HG03457 (cell line): ENCODE data around the gene UBE3A.
"Not testable (repeated sequence)": the region's sequence is repeated elsewhere in the genome, so short reads cannot be mapped to it uniquely, and the experiment has no call there.

Source experiments
- ATAC-seq: cut with Tn5 transposase; IDR thresholded peaks from one replicate; pipeline ENCODE4 v1.9.1; 2021; ENCODE audit warnings: moderate number of reproducible peaks; ENCODE audit not compliant: unreplicated experiment

The UBE3A gene

GRCh38 chr15:25438601-25439368, at the start of gene UBE3A:
TSS of gene UBE3A (minus strand) at chr15:25439024. CDS start at chr15:25409107, 29,917 bp downstream.
- peak; percentile 78 for ATAC-seq

DNA sequence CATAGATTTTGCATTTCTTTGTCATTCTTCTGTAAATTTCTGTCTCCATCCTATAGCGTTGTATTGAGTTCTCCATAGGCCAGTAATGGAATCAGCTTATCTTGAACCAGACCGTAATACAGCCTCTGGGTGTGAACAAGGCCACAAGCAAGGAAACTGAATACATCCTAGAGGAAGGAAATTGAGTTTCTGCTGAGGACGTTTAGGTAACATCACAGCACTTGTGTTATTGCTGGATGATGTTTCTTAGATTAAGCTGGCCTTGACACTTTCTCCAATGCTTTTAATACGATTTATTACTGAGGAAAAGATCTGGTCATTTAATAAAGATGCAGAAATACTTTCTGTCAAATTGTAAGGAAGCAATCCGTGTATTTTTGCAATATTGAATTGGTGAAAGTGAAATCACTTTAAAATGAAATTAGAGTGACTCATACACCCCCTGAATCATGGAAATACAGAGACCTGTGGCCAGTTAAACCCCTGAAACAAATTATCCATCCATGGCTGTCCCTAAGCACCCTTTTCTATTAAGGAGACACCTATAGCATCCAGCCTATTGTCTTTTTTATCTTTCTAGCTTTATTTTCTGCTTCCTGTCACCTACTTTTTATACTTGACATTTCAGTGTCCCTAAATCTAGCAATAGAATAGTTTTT, 48.5 kb upstream of the UBE3A start:
- no peak for ATAC-seq

- no peak for ATAC-seq
Measured at GRCh38 chr15:25486051-25486450, 47.2 kb upstream of the UBE3A start.

DNA sequence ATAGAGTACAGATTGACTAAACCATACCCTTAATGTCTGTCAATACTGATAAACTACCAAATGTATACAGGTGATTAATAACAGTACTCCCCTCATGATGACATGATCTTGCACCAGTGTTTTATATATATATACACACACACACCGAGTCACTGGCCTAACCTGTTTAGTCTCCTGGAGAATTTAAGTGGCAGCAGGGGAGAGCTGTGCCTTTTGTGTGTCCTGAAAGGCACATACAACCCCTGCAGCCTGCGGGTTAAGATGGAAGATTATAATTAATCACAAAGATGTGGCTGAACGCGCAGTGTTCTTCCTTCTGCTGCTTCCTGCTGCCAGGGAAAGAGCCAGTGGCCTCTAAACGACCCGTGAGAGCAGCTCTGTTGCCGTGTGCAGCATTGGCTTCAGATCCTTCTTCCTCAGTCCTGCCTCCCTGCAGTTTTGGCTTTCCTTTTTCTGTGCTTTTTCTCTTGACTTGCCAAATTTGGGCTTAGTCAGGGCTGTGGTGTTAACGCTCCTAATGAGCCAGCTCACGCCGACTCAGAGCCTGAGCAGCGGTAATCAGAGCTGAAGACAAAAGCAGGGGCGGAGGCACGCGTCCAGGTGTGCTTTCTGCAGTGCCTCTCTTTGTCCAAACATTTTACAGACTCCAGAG, 42.5 kb upstream of the UBE3A start:
- no peak for ATAC-seq

GRCh38 chr15:25478313-25478712, 39.5 kb upstream of the UBE3A start:
- ATAC-seq = no peak

DNA sequence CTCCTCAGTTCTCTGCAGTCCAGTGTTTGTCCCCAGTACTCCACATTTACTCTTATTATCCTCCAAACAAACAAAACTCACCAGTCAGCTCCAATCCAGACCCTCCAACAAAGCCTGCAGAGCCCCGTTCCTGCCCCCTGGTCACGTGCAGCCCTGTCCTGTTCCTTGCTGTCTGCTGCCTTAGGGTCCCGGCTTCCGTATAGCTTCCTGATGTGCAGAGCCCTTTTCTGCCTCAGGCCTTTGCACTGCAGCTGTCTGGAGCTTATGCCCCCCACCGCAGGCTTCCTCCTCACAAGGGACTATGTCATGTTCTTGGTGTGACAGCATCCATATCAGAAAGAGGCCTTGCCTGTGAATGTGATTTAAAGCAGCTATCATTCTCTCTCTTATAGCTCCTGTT, 39.0 kb upstream of the UBE3A start:
- no peak for ATAC-seq

- no peak for ATAC-seq
Measured at GRCh38 chr15:25474251-25474650, 35.4 kb upstream of the UBE3A start.

- no peak for ATAC-seq
Measured at GRCh38 chr15:25470230-25470629, 31.4 kb upstream of the UBE3A start.

- no peak for ATAC-seq
Measured at GRCh38 chr15:25469377-25469776, 30.6 kb upstream of the UBE3A start.

GRCh38 chr15:25468611-25469010, 29.8 kb upstream of the UBE3A start:
- ATAC-seq = no peak

DNA sequence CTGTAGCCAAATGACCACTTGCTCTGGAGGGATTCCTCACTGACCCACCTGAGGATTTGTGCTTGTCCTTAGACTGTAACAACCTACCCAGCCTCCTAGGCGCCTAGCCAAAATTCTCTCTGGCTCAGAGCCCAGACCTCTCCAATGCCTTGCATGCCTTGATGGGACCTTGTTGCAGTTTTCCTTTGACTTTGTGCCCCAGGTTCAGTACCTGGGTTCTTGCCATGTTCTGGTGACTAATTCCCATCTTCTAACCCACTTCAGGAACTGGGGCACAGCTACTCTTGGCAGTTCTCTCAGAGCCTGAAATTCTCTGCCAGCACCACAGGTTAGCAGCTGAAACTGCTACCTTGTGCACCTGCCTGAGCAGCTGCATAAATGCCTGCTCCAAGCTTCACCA, 27.0 kb upstream of the UBE3A start:
- no peak for ATAC-seq

DNA sequence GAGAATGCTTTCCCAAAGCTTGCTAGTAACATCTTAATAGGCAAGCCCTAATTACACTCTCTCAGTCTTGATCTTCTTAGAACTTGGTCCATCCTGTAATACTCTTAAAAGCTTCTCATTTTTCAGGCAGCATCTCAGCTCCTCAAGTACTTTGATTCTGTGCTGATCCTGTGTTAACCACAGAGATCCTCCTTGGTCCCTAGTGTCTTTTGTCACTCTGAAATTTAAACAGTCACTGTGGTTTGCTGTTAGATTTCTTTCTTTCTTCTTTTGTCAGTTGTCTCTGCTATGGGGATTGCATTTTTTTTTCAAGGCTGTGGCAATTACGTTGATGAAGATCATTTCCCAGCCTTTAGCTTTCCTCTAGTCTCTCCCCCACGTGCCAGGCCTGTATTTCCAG, 26.0 kb upstream of the UBE3A start:
- ATAC-seq = no peak

DNA sequence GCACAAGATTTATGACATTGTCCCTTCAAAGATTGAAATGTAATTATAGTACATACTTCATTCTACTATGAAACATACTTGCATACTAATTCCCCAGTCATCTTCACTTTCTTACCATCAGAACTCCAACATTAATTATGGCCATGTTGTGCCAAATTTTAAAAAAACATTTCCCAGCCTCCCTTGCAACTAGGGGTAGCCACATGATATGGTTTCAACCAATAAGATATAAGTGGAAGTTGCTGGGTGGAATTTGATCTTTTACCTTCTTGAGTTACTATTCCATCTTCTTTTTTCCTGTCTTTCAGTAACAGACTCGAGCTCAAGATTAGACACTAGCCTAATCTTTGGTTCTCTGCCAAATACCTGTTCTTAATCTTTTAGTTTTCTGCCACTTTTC, 25.6 kb upstream of the UBE3A start:
- no peak for ATAC-seq

GRCh38 chr15:25456196-25456595, 17.4 kb upstream of the UBE3A start:
- ATAC-seq = no peak

- no peak for ATAC-seq
Measured at GRCh38 chr15:25455226-25455625, 16.4 kb upstream of the UBE3A start.

- no peak for ATAC-seq
Measured at GRCh38 chr15:25454771-25455170, 15.9 kb upstream of the UBE3A start.

GRCh38 chr15:25453246-25453645, 14.4 kb upstream of the UBE3A start:
- ATAC-seq = not testable (repeated sequence)

GRCh38 chr15:25451501-25451900, 12.7 kb upstream of the UBE3A start:
- ATAC-seq = no peak

- ATAC-seq = no peak
Measured at GRCh38 chr15:25450163-25450562, 11.3 kb upstream of the UBE3A start.

GRCh38 chr15:25446076-25446475, 7.3 kb upstream of the UBE3A start:
- ATAC-seq = no peak

DNA sequence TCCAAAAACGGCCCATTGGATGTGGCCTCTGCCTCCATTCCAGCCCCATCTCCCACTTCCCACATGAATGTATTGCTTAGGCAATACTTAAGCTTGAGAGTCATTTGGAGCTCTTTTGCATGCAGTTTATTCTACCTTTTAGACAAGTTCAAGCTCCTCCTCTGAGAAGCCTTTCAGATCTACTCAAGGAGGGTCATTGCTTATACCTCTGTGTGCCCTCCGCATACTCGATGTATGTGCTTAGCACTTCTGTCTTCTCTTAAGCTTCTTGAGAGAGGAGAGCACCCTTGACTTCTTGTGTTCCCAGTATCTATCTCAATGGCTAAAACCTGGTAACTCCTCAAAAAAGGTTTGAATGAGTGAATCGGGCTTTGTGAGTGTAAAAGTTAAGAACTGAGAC, 6.6 kb upstream of the UBE3A start:
- no peak for ATAC-seq

- ATAC-seq = no peak
Measured at GRCh38 chr15:25441111-25441510, 2.3 kb upstream of the UBE3A start.
